Left cardiac atrium (tissue), 4 donors: ENCODE results near the gene C9orf50. TPM values are rescaled to one million over a fixed set of nuclear protein-coding genes. Genes with fewer than 3 reads are reported as not detected.
A peak's percentile ranks its signal among the peaks of the same experiment; 100 is the strongest.

Experiments used
- ATAC-seq, 2 donors: fragments of 200-7000 bp; cut with Tn5 transposase; one replicate each; pipeline ENCODE4 v1.9.1; 2020; ENCODE audit warnings: mild to moderate bottlenecking in 2 of 2, moderate library complexity in 2 of 2
- DNase-seq: peaks from one replicate; pipeline ENCODE4 v3.0.0-alpha.2; 2020
- intact Hi-C, 2 donors: fragments of 100-400 bp; cut with DNase I; formaldehyde crosslinking; loops; one replicate each; pipeline versions ENCODE4 v1.14.1 to v1.15.1; 2022 to 2023
- total RNA-seq, 2 donors: library from RNA; stranded (reverse); fragmentation: NEBNext Ultra II Directional; extraction: Animal tissue kit (Norgen Biotek cat#: 25700); gene quantifications; one replicate each; pipeline ENCODE4 v1.2.1, GENCODE V29; 2021
- donor health status: DM: no; HTN: yes; CAD: no.
- donor health status: DM: no; HTN: yes; CAD: no; lungs with severe emphysema.
- donor health status: DM: yes; HTN: yes; CAD: no.
- donor health status: Dilated cardiomyopathy.

The C9orf50 gene
- total RNA-seq, 2 donors from 2014 or later: not detected

GRCh38 chr9:129615407-129616285, 5.3 kb downstream of the C9orf50 start:
- intact Hi-C loops: loop anchor here (10.0 kb wide), 2 partner anchors 281 to 441 kb away; partner anchors contain the start of gene IER5L (in 1 of the 2)
- ATAC-seq (no peak), DNase-seq (no peak)

- ATAC-seq: no peak
- intact Hi-C loops: loop anchor here (10.0 kb wide), 2 partner anchors 280 to 440 kb away; partner anchors contain the start of gene IER5L (in 1 of the 2)
- no peak for DNase-seq
Observed at GRCh38 chr9:129614932-129615331, 6.0 kb downstream of the C9orf50 start.

- no peak for DNase-seq
- ATAC-seq: peak in 1 of 2 donors; percentile 15
- intact Hi-C loops: loop anchor here (10.0 kb wide), 2 partner anchors 279 to 439 kb away; partner anchors contain the start of gene IER5L (in 1 of the 2)
Observed at GRCh38 chr9:129613520-129614175, 7.3 kb downstream of the C9orf50 start.

GRCh38 chr9:129612815-129613519, 7.9 kb downstream of the C9orf50 start:
- intact Hi-C loops: loop anchor here (10.0 kb wide), 2 partner anchors 278 to 438 kb away; partner anchors contain the start of gene IER5L (in 1 of the 2)
- no peak for ATAC-seq
- no peak for DNase-seq

- intact Hi-C loops: loop anchor here (10.0 kb wide), 2 partner anchors 277 to 437 kb away; partner anchors contain the start of gene IER5L (in 1 of the 2)
- no peak for ATAC-seq
- no peak for DNase-seq
Observed at GRCh38 chr9:129612123-129612522, 8.8 kb downstream of the C9orf50 start.

- intact Hi-C loops: loop anchor here (2.0 to 10.0 kb wide), 4 partner anchors 277 to 473 kb away; partner anchors contain the start of gene IER5L (in 1 of the 2)
- DNase-seq: no peak
- ATAC-seq: no peak
Observed at GRCh38 chr9:129611307-129611800, 9.5 kb downstream of the C9orf50 start.

GRCh38 chr9:129610473-129611306, 10.2 kb downstream of the C9orf50 start:
- DNase-seq (peak; percentile 82), ATAC-seq (peak; percentile 57 to 75)
- intact Hi-C loops: loop anchor here (1.0 to 10.0 kb wide), 5 partner anchors 276 to 472 kb away; partner anchors contain the start of gene IER5L (in 1 of the 2)

GRCh38 chr9:129610213-129610472, 10.8 kb downstream of the C9orf50 start:
- ATAC-seq: no peak
- DNase-seq: no peak
- intact Hi-C loops: loop anchor here (1.0 to 10.0 kb wide), 5 partner anchors 275 to 471 kb away; partner anchors contain the start of gene IER5L (in 1 of the 2)

- intact Hi-C loops: loop anchor here (1.0 to 10.0 kb wide), 6 partner anchors 105 to 471 kb away; partner anchors contain the start of gene IER5L (in 1 of the 2)
- DNase-seq: peak; percentile 65
- peak; percentile 3 to 8 for ATAC-seq
Observed at GRCh38 chr9:129609486-129610212, 11.3 kb downstream of the C9orf50 start.

GRCh38 chr9:129608561-129609481, 12.1 kb downstream of the C9orf50 start:
- DNase-seq: no peak
- intact Hi-C loops: loop anchor here in 1 of 2 donors (10.0 kb wide), 1 partner anchor 104 kb away; no protein-coding TSS in a partner anchor
- ATAC-seq: no peak

GRCh38 chr9:129607027-129607387, 13.9 kb downstream of the C9orf50 start:
- no peak for ATAC-seq
- intact Hi-C loops: loop anchor here in 1 of 2 donors (10.0 kb wide), 1 partner anchor 102 kb away; no protein-coding TSS in a partner anchor
- DNase-seq: no peak

- DNase-seq (peak; percentile 37), ATAC-seq (no peak)
- intact Hi-C loops: loop anchor here in 1 of 2 donors (10.0 kb wide), 1 partner anchor 102 kb away; no protein-coding TSS in a partner anchor
Observed at GRCh38 chr9:129606161-129607026, 14.5 kb downstream of the C9orf50 start.

GRCh38 chr9:129604766-129605163, 16.1 kb downstream of the C9orf50 start:
- ATAC-seq (no peak), DNase-seq (no peak)
- intact Hi-C loops: loop anchor here (5.0 to 10.0 kb wide), 2 partner anchors 100 to 107 kb away; no protein-coding TSS in a partner anchor

- no peak for DNase-seq
Observed at GRCh38 chr9:129604056-129604765, 16.7 kb downstream of the C9orf50 start.

More at GRCh38 chr9:129604056-129604765, 16.7 kb downstream of the C9orf50 start:
- no peak for ATAC-seq
- intact Hi-C loops: loop anchor here (5.0 to 10.0 kb wide), 2 partner anchors 99 to 107 kb away; no protein-coding TSS in a partner anchor
